A673 (cell line): ENCODE measurements around the gene ACIN1. TPM values are rescaled to one million over a fixed set of nuclear protein-coding genes. Genes with fewer than 3 reads are reported as not detected.

ENCODE experiments used
- BruUV-seq: library from RNA; stranded (reverse); fragments of 400-500 nt; replicated peaks from 2 replicates; lab custom pipeline; 2021; lab: Mats Ljungman, UMichigan
- CTCF ChIA-PET: fragments of 300-600 bp; sonication (Branson Sonifier 250); formaldehyde crosslinking; loops from one replicate; lab custom pipeline; 2022; ENCODE audit warnings: antibody characterized with exemption; lab: Charles Lee
- POLR2A ChIA-PET: fragments of 300-600 bp; sonication (Branson Sonifier 250); formaldehyde crosslinking; loops from one replicate; lab custom pipeline; 2022; ENCODE audit warnings: antibody characterized with exemption; ENCODE audit not compliant: low non-redundant PET; lab: Charles Lee
- DNase-seq: peaks from one replicate; pipeline ENCODE4 v3.0.0-alpha.2; 2015; ENCODE audit warnings: low spot score
- H3K27ac ChIP-seq: fragments of 200-600 bp; sonication (generic); 2 replicates; pipeline ENCODE4 v1.5.1; 2016; ENCODE audit warnings: mixed run types, low read depth, mild to moderate bottlenecking, mixed read lengths, antibody characterized with exemption, low read length; ENCODE audit not compliant: poor library complexity, severe bottlenecking
- H3K27me3 ChIP-seq: fragments of 200-600 bp; sonication (generic); replicated peaks from 2 replicates; pipeline ENCODE4 v1.6.1; 2017; ENCODE audit warnings: mixed run types, low read depth, mild to moderate bottlenecking, mixed read lengths, antibody characterized with exemption, low read length; ENCODE audit not compliant: insufficient read depth, poor library complexity
- H3K36me3 ChIP-seq: fragments of 200-600 bp; sonication (generic); 2 replicates; pipeline ENCODE4 v1.6.1; 2016; ENCODE audit warnings: mixed run types, mild to moderate bottlenecking, mixed read lengths, antibody characterized with exemption, low read length; ENCODE audit not compliant: insufficient read depth, poor library complexity, severe bottlenecking
- H3K4me1 ChIP-seq: fragments of 200-600 bp; sonication (generic); 2 replicates; pipeline ENCODE4 v1.6.1; 2017; ENCODE audit warnings: mixed run types, mild to moderate bottlenecking, mixed read lengths, antibody characterized with exemption, low read length; ENCODE audit not compliant: insufficient read depth, poor library complexity, severe bottlenecking
- H3K4me3 ChIP-seq: fragments of 200-600 bp; sonication (generic); 2 replicates; pipeline ENCODE4 v1.5.1; 2016; ENCODE audit warnings: low read depth, mixed run types, mild to moderate bottlenecking, mixed read lengths, low read length; ENCODE audit not compliant: poor library complexity, severe bottlenecking
- H3K9me3 ChIP-seq: fragments of 200-600 bp; sonication (generic); 2 replicates; pipeline ENCODE4 v1.6.1; 2016; ENCODE audit warnings: mixed run types, low read depth, mild to moderate bottlenecking, mixed read lengths, antibody characterized with exemption, low read length; ENCODE audit not compliant: poor library complexity, severe bottlenecking
- EZH2 ChIP-seq: fragments of 200-600 bp; sonication (generic); IDR thresholded peaks from 2 replicates; pipeline ENCODE4 v1.6.1; 2017; ENCODE audit warnings: borderline replicate concordance, low read depth, mild to moderate bottlenecking, mixed read lengths, antibody characterized with exemption, low read length; ENCODE audit not compliant: poor library complexity, severe bottlenecking
- intact Hi-C: fragments of 100-400 bp; cut with micrococcal nuclease; formaldehyde crosslinking; loops from one replicate; pipeline ENCODE4 v1.10.0; 2022; ENCODE audit not compliant: unreplicated experiment
- total RNA-seq: library from RNA; stranded (reverse); gene quantifications from 2 replicates; pipeline ENCODE4 v1.2.3, GENCODE V29; 2021
- TF ChIP-seq, protein P1 (sequence below): fragments of 300-800, 200-600 bp; sonication (generic); conservative IDR thresholded peaks from 2 replicates; pipeline ENCODE4 v1.5.1; 2017; ENCODE audit warnings: low read depth, mild to moderate bottlenecking, antibody characterized with exemption, low read length, moderate library complexity, mixed read lengths

The ACIN1 gene
- total RNA-seq, 1 experiment from 2014 or later, result 339 TPM

DNA sequence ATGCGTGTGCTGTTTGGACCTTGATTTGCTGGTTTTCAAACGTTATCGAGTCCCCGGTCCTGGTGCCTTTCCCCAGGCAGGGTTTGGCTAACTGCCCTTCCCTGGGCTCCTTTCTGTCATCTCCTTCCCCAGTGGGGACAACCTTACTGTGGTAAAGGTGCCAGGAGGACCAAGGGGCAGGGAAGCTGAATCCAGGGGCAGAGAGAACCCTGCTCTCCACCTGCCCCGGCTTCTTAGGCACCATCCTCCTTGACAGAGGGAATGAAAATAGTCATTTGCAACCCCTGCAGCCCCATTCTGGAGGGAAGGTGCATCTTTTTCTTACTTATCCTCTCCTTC, 19.2 kb upstream of the ACIN1 start:
- DNase-seq, result no peak
- CTCF ChIA-PET, result no interaction called here
- Histone ChIP-seq H3K9me3 (no peaks in the 10 kb centered on the region), H3K36me3 (no peaks in the 10 kb centered on the region), H3K27me3 (peaks cover 13% of the 10 kb centered on the region), H3K4me3 (no peak overlapping the region), H3K4me1 (no peaks in the 10 kb centered on the region), H3K27ac (no peak overlapping the region)
- intact Hi-C loops, result no loop called here
- BruUV-seq, result no TSS peak
- POLR2A ChIA-PET, result no interaction called here
- TF ChIP-seq, protein P1, sequence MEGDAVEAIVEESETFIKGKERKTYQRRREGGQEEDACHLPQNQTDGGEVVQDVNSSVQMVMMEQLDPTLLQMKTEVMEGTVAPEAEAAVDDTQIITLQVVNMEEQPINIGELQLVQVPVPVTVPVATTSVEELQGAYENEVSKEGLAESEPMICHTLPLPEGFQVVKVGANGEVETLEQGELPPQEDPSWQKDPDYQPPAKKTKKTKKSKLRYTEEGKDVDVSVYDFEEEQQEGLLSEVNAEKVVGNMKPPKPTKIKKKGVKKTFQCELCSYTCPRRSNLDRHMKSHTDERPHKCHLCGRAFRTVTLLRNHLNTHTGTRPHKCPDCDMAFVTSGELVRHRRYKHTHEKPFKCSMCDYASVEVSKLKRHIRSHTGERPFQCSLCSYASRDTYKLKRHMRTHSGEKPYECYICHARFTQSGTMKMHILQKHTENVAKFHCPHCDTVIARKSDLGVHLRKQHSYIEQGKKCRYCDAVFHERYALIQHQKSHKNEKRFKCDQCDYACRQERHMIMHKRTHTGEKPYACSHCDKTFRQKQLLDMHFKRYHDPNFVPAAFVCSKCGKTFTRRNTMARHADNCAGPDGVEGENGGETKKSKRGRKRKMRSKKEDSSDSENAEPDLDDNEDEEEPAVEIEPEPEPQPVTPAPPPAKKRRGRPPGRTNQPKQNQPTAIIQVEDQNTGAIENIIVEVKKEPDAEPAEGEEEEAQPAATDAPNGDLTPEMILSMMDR, result no peak
- TF ChIP-seq EZH2, result no peak

DNA sequence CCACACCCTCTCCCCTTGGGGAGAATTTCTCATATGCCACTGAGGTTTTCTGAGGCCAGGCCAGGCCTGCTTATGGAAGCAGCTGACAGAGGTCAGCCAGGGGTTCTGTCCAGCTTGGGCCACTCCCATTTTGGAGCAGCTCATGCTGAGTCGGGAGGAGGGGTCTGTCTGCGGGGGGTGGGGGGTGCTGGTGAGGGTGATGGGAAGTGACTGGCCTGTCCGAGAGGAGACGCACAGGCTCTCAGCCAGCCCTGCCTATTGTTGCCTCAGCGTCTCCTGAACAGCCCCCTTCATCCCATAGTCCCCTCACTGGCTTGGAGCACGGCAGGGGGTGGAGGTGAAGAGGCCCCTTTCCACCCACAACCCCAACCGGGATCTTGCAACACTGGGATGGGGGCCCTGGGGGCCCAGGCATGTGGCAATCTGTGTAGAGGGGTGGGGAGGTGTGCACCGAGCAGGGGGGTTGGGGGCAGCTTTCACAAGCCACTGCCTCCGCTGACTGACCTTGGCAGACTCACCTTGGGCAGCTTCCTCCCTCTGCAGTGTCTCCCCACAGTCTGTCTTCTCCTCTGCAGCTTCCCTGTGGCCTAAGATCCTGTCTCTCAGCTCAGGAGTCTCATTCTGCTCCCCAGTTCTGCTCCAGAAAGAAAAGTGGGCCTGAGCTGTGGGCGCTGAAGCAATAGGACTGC, 18.6 kb upstream of the ACIN1 start:
- H3K36me3 ChIP-seq, result no peaks in the 10 kb centered on the region
- BruUV-seq, result no TSS peak
- CTCF ChIA-PET, result interaction anchor here (0.6 kb wide), 1 partner anchor 119 kb away, joined by 5 read pairs; no protein-coding TSS in a partner anchor
- POLR2A ChIA-PET, result no interaction called here
- no peak overlapping the region for H3K27ac ChIP-seq
- peaks cover 13% of the 10 kb centered on the region for H3K27me3 ChIP-seq
- no peaks in the 10 kb centered on the region for H3K9me3 ChIP-seq
- no peak overlapping the region for H3K4me3 ChIP-seq
- intact Hi-C loops, result no loop called here
- TF ChIP-seq, protein P1, result no peak
- TF ChIP-seq EZH2, result no peak
- no peak for DNase-seq
- H3K4me1 ChIP-seq, result no peaks in the 10 kb centered on the region

DNA sequence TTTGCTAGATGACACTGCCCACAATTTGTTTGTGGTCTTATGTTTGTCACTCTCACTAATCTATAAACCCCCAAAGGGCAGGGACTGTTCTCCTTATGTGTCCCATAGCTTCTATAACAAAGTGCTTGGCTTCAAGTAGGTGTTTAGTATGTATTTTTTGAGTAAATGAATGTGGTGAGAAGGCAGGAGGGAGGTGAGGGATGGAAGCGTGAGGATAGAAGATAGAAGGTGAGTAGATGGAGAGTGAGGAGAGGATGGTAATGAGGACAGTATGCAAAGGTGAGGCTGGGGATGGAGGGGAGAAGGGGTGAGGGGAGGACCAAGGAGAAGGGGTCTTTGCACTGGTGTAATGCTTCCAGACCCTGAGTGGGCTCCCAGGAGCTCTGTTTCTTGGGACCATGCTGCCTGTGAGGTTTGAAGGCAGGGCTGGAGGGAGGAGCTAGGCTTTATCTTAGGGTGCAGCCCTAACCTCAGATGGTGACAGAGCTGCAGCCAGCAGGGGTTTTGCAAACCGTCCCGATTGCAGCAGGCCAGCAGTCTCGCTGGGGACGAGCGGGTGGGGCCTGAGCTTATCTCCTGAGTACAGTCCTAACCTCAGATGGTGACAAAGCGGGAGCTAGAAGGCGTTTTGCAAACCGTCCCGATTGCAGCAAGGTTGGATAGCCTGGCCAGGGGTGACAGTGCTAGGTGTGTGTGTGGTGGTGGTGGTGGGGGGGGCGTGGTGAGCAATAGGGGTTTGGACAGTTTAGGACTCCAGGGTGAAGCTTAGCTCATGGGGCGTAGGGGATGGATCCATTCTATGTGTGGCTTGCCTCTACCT, 17.6 kb upstream of the ACIN1 start:
- no TSS peak for BruUV-seq
- peaks cover 13% of the 10 kb centered on the region for H3K27me3 ChIP-seq
- CTCF ChIA-PET, result interaction anchor here (0.6 to 2.4 kb wide), 2 partner anchors 8 to 41 kb away, joined by 3 to 11 read pairs; no protein-coding TSS in a partner anchor
- no peak for TF ChIP-seq EZH2
- TF ChIP-seq, protein P1, result no peak
- intact Hi-C loops, result no loop called here
- H3K36me3 ChIP-seq, result no peaks in the 10 kb centered on the region
- H3K4me3 ChIP-seq, result no peak overlapping the region
- H3K4me1 ChIP-seq, result no peaks in the 10 kb centered on the region
- H3K27ac ChIP-seq, result no peak overlapping the region
- DNase-seq, result no peak
- POLR2A ChIA-PET, result no interaction called here
- H3K9me3 ChIP-seq, result no peaks in the 10 kb centered on the region
